ENCODE data around the gene MAG.

MAG gene

DNA sequence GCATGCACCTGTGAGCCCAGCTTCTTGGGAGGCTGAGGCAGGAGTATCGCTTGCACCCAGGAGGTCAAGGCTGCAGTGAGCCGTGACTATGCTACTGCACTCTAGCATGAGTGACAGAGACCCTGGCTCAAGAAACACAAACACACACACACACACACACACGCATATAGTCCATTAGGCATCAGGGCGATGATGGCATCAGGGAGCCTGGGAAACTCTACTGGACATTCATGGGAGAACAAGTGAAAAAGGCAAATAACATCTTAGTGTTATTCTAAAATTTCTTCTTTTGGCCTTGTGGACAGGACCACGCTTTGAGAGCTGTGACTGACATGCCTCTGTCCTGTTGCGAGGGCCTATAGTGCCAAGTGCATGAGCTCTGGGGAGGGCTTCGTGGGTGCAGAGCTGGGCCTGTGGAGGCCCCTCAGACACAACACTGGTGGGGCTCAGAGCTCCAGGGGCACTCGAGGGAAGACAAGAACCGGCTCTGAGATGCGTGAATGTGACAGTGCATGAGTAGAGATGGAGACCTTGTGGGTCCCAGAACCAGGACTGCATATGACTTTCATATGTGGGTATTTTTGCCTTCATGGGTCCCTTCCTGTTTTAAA, 31.2 kb upstream of the MAG start:
- no peak overlapping the region for H3K4me3 ChIP-seq
- no peak for DNase-seq (ENCODE audit: low spot score)
- TF ChIP-seq, protein P1, sequence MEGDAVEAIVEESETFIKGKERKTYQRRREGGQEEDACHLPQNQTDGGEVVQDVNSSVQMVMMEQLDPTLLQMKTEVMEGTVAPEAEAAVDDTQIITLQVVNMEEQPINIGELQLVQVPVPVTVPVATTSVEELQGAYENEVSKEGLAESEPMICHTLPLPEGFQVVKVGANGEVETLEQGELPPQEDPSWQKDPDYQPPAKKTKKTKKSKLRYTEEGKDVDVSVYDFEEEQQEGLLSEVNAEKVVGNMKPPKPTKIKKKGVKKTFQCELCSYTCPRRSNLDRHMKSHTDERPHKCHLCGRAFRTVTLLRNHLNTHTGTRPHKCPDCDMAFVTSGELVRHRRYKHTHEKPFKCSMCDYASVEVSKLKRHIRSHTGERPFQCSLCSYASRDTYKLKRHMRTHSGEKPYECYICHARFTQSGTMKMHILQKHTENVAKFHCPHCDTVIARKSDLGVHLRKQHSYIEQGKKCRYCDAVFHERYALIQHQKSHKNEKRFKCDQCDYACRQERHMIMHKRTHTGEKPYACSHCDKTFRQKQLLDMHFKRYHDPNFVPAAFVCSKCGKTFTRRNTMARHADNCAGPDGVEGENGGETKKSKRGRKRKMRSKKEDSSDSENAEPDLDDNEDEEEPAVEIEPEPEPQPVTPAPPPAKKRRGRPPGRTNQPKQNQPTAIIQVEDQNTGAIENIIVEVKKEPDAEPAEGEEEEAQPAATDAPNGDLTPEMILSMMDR (IDR thresholded peaks at IDR 0.05) = no peak
- H3K27ac ChIP-seq = no peak overlapping the region

- no peak for DNase-seq (ENCODE audit: low spot score)
- no peak overlapping the region for H3K27ac ChIP-seq
These were observed 30.4 kb upstream of the MAG start for GRCh38 chr19:35261356-35262100.

GRCh38 chr19:35262101-35262761, 29.7 kb upstream of the MAG start:
- no peak overlapping the region for H3K27ac ChIP-seq
- TF ChIP-seq, protein P1 (IDR thresholded peaks at IDR 0.05) = no peak
- H3K4me3 ChIP-seq = no peak overlapping the region
- peak; percentile 65 for DNase-seq (ENCODE audit: low spot score)

More at GRCh38 chr19:35261356-35262100, 30.4 kb upstream of the MAG start:
- TF ChIP-seq, protein P1 (IDR thresholded peaks at IDR 0.05) = no peak
- no peak overlapping the region for H3K4me3 ChIP-seq

- peak; percentile 65 for DNase-seq (ENCODE audit: low spot score)
- Histone ChIP-seq H3K27ac (peak overlapping the region in 1 of 2 donors; percentile 39), H3K4me3 (no peak overlapping the region)
- TF ChIP-seq, protein P1 (IDR thresholded peaks at IDR 0.05) = no peak
These were observed 27.5 kb upstream of the MAG start for GRCh38 chr19:35264268-35265125.

- TF ChIP-seq, protein P1 (IDR thresholded peaks at IDR 0.05) = no peak
- peak; percentile 69 for DNase-seq (ENCODE audit: low spot score)
- no peak overlapping the region for H3K4me3 ChIP-seq
- H3K27ac ChIP-seq = peak overlapping the region in 1 of 2 donors; percentile 39
These were observed 26.6 kb upstream of the MAG start for GRCh38 chr19:35265126-35265899.

- TF ChIP-seq, protein P1 (IDR thresholded peaks at IDR 0.05) = no peak
- no peak overlapping the region for H3K4me3 ChIP-seq
- DNase-seq (ENCODE audit: low spot score) = peak; percentile 71
- peak overlapping the region in 1 of 2 donors; percentile 3 for H3K27ac ChIP-seq
These were observed 26.0 kb upstream of the MAG start for GRCh38 chr19:35265900-35266519.

Measured in coronary artery (tissue), 2 donors.